DMS 273 (cell line): ENCODE results near the gene BOD1L1.

ENCODE experiments used
- DNase-seq: peaks from one replicate; lab custom pipeline; 2025; ENCODE audit not compliant: unreplicated experiment; lab: John Stamatoyannopoulos, UW

Gene BOD1L1

GRCh38 chr4:13527192-13527980 is 100.1 kb downstream of the BOD1L1 start:
- DNase-seq: peak; percentile 7

DNA sequence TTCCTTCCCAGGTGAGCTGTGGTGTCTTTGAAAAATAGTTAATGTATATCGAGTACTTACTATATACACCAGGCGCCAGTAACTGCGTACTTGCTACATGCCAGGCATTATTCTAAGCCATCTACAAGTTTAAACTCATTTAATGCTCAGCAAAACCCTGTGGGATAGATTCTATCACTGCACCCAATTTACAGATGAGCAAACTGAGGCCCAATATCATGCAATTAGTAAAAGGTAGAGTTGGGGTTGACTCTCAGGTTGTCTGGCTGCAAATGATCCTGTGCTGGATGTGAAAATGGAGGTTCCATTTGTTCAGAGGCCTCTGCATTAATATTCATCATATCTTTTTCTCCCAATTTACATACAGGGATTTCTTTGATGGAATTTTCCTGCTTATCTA is 100.9 kb downstream of the BOD1L1 start:
- DNase-seq: no peak

DNA sequence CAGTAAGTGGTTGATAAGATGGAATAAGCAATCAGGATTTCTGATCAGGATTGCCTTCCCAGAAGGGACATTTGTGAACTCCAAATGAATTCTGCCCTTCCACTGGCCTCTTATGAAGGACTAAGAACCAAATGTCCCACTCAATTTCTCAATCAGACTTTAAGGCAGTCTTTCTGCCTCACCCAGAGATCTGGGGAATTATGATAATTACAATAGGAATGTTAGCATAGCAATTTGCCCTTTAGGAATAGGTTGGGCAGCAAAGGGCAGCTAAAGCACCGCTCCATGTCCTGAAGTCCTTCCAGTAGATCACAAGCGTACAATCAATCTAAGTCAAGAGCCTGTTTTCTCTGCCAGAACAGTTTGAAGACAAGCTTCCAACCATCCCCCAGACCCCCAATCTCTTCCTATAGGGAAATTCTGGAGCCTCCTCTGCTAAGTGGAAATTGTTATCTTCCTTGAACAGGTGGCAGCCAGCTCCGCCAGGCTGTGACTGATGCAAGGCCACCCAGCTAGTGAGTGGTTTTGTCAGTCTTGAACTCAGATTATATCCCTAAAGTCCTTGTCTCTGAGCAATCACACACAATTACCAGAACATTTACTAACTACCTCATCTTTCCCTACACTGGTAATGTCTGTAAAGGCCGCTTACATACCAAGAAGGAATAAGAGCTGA is 101.8 kb downstream of the BOD1L1 start:
- no peak for DNase-seq

DNA sequence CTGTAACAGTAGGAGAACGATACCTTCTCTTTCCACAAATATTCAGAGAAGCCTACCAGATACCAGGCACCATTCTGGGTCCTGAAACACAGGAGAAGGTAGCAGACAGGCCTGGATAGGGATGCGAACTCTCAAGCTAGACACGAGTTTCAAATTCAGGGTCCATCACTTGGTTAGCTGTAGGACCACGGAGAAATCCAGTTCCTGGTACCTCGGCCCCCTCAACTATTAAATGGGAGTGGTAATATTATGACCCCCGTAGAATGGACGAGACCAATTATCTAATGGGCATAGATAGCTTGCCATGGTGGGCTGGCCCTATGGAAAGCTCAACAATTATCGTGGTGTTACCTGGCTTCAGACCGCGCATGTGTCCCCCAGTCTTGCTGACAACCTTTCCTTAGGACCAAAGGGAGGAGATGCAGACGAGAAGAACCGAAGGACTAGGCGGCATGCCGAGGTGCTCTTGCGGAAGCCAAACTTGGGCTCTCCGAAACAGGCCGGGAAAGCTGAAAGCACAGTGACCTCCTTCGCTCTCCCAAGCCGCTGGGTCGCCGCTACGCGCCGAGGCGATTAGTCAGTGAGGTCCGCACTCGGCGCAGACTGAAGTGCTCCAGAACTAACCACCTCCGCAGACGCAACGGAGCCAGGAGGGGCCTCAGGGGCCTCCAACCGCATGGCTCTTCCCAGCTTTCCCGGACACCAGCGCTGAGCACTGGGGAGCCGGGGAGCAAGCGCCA is 102.9 kb downstream of the BOD1L1 start:
- DNase-seq: no peak

GRCh38 chr4:13523591-13524503 is 103.7 kb downstream of the BOD1L1 start:
- DNase-seq: no peak

- no peak for DNase-seq
Observed at GRCh38 chr4:13523105-13523477, 104.4 kb downstream of the BOD1L1 start.

DNA sequence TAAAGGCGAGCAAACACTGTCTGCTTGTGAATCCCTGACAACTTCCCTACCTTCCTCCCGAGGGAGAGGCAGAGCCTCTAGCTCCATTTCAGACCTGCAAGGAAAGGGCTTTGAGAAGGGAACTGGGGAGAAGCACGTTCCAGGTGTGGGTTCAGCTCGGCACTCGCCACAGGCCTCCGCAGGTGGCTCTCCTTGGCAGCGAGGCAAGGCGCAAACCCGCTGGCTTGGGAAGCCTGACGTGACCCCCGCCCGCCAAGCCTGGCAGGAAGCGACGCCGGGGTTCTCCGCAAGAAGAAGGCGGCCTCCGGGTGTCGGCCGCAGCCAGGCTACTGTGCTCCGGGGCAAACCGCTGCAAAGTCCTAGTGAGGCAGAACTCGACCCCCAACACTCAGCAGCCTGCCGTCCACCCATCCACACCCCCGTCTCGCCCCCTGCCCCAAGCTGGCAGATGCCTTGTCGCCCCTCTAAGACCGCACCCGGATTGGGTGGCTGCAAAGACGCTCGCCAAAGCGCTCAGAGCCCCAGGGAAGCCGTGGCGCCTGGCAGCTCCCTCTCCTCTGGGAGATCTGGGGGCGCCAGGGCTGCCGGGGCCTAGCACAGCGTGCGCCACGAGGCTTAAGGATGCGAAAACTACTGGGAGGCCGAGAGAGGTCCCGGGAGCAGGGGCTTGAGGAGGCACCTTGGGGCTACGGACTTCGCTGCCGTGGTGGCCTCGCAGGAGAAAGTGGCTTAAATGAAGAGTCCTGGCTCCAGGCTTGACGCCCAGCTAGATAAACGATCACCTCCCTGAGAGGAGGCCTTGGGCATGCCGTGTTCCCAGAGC is 105.0 kb downstream of the BOD1L1 start:
- peak; percentile 50 for DNase-seq

DNA sequence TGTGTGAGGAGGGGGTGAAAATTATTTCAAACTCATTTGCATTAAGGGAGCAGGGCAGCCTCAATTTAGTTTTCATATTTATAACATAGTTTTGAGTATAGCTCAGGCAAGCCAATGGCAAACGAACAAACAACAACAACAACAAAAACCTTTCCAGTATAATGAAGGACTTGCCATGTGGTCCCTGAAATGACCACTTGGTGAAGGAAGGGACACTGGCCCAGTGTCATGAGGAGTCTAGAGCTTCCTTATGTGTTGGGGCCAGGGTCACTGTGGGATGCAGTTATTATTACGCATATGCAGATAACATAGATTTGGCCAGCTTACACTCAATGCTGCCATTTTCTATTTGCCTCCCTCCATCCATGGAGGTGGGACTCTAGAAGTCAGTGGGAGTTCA is 106.5 kb downstream of the BOD1L1 start:
- no peak for DNase-seq
